ENCODE measurements around the gene PKP3. TPM values are rescaled to one million over a fixed set of nuclear protein-coding genes. Genes with fewer than 3 reads are reported as not detected.

PKP3 gene
- total and polyA plus RNA-seq, 3 experiments from 2014 or later = 1.1 TPM; not detected in 2

DNA sequence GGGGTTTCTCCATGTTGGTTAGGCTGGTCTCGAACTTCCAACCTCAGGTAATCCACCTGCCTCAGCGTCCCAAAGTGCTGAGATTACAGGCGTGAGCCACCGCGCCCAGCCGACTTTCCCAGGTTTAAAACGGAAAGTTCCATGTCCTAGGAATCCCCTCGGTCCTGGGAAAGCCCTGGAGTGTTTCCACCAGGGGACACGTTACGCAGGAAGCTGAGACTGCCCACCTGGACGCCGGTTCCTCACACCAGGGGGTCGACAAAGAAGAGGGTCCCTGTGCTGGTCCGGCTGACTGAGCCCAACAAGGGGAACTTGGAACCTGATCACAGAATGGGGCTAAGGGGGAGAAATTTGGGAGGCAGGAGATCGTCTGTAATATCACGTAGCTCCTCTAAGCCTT, 28.2 kb upstream of the PKP3 start:
- peaks cover 0 to 3% (median 0%) of the 10 kb centered on the region in 5 donors for H3K9me3 Mint-ChIP-seq
- Histone ChIP-seq H3K9me3 (ENCODE audit: low read length) (no peaks in the 10 kb centered on the region), H3K36me3 (ENCODE audit: insufficient read depth, low read length) (no peaks in the 10 kb centered on the region), H3K27me3 (ENCODE audit: insufficient read depth, low read length, poor library complexity, severe bottlenecking) (peaks cover 24% of the 10 kb centered on the region), H3K4me1 (ENCODE audit: insufficient read depth, low read length) (peaks cover 23% of the 10 kb centered on the region), H3K4me3 (ENCODE audit: low read length) (no peak overlapping the region), H3K27ac (ENCODE audit: low read depth, low read length) (no peak overlapping the region)
- no peaks in the 10 kb centered on the region for H3K36me3 Mint-ChIP-seq
- DNase-seq = peak in 1 of 5 donors; percentile 30
- no peak overlapping the region for H3K27ac Mint-ChIP-seq
- CTCF ChIA-PET = no interaction called here
- no peak overlapping the region for H3K4me3 Mint-ChIP-seq
- POLR2A ChIA-PET = interaction anchor here (0.9 kb wide), 1 partner anchor 39 kb away, joined by 4 read pairs; no protein-coding TSS in a partner anchor
- peaks cover 29 to 40% of the 10 kb centered on the region in 2 donors for H3K27me3 Mint-ChIP-seq
- H3K4me1 Mint-ChIP-seq = peaks cover 14 to 23% (median 22%) of the 10 kb centered on the region in 3 donors

DNA sequence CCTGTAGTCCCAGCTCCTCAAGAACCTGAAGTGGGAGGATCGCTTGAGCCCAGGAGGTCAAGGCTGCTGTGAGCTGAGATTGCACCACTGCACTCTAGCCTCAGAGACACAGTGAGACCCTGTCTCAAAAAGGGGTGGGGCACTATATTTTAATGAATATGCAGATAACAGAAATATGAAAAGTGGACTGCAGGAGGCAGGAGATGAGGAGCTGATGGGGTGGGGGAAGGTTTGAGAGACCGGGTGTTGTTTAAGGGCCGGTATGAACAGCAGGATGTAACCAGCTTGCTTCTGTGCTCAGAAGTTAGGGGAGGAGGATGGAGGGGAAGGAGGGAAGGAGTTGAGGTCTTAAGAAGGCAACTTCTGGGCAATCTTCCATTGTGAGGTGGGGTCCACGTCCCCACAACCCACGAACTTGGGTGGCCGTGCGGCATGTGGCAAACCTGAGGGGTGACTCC, 26.0 kb upstream of the PKP3 start:
- Mint-ChIP-seq H3K9me3 (no peaks in the 10 kb centered on the region), H3K27ac (peak overlapping the region in 2 of 8 donors; percentile 45 to 50), H3K4me3 (peak overlapping the region; percentile 15 to 85 (median 72)), H3K36me3 (no peaks in the 10 kb centered on the region), H3K27me3 (peaks cover 31 to 44% of the 10 kb centered on the region in 2 donors), H3K4me1 (peaks cover 14 to 23% (median 22%) of the 10 kb centered on the region in 3 donors)
- Histone ChIP-seq H3K4me3 (ENCODE audit: low read length) (no peak overlapping the region), H3K27me3 (ENCODE audit: insufficient read depth, low read length, poor library complexity, severe bottlenecking) (peaks cover 24% of the 10 kb centered on the region), H3K27ac (ENCODE audit: low read depth, low read length) (no peak overlapping the region), H3K36me3 (ENCODE audit: insufficient read depth, low read length) (no peaks in the 10 kb centered on the region), H3K9me3 (ENCODE audit: low read length) (no peaks in the 10 kb centered on the region), H3K4me1 (ENCODE audit: insufficient read depth, low read length) (peaks cover 23% of the 10 kb centered on the region)
- CTCF ChIA-PET = interaction anchor here (1.0 to 2.2 kb wide), 8 partner anchors 9 to 83 kb away, joined by 3 to 5 read pairs (median 3); no protein-coding TSS in a partner anchor
- DNase-seq = no peak
- POLR2A ChIA-PET = interaction anchor here (1.4 kb wide), 1 partner anchor 117 kb away, joined by 3 read pairs; no protein-coding TSS in a partner anchor

DNA sequence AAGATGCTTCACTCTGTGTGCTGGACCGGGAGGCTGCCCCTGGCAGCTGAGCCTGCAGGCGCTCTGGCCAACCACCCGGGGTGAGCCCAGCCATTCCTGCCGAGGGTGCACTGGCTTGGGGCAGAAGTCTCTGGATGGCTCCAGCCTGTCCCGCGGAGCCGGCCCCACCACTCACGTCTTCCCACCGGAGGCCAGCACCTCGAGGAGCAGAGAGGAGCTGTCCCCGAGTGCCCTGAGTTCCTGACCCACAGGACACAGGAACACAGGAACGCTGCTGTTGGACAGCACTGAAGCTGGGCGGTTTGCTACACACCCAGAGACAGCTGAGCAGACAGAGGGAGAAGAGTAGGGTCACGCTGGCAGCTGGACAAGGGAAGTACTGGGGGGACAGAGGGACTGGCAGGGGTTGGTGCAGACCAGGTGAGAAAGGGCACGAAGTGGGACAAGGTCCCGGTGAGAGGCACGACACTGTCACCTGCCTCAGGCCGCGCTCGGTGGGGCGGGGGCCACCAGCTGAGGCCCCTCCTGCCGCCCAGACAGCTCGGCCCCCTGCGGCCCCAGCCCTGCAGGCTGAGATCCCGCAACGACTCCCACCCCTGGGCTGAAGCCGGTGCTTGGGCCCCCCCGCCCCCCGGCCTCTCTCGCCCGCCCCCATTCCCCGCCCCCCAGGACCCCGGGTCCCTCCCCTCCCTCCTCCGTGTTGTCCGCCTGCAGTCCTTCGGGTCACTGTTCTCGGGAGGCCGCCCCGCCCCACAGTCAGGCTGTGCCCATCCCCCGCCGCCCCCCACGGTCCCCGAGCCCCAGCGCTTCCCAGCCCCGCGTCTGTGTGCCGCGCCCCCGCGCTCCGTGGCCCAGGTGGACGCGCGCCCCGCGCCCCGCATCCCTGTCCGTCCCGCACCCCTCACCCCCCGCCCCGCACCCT, 25.3 kb upstream of the PKP3 start:
- H3K4me3 Mint-ChIP-seq = peak overlapping the region; percentile 72 to 85 (median 78)
- CTCF ChIA-PET = interaction anchor here (1.0 to 2.2 kb wide), 7 partner anchors 13 to 82 kb away, joined by 3 to 5 read pairs (median 3); no protein-coding TSS in a partner anchor
- Histone ChIP-seq H3K4me3 (ENCODE audit: low read length) (no peak overlapping the region), H3K36me3 (ENCODE audit: insufficient read depth, low read length) (no peaks in the 10 kb centered on the region), H3K27me3 (ENCODE audit: insufficient read depth, low read length, poor library complexity, severe bottlenecking) (peaks cover 24% of the 10 kb centered on the region), H3K4me1 (ENCODE audit: insufficient read depth, low read length) (peaks cover 23% of the 10 kb centered on the region), H3K9me3 (ENCODE audit: low read length) (no peaks in the 10 kb centered on the region), H3K27ac (ENCODE audit: low read depth, low read length) (no peak overlapping the region)
- DNase-seq = no peak
- no peaks in the 10 kb centered on the region for H3K36me3 Mint-ChIP-seq
- POLR2A ChIA-PET = interaction anchor here (0.8 kb wide), 1 partner anchor 28 kb away, joined by 3 read pairs; no protein-coding TSS in a partner anchor
- H3K27me3 Mint-ChIP-seq = peaks cover 31 to 44% of the 10 kb centered on the region in 2 donors
- H3K9me3 Mint-ChIP-seq = no peaks in the 10 kb centered on the region
- H3K4me1 Mint-ChIP-seq = peaks cover 14 to 23% (median 22%) of the 10 kb centered on the region in 3 donors
- peak overlapping the region in 6 of 8 donors; percentile 45 to 71 (median 58) for H3K27ac Mint-ChIP-seq

DNA sequence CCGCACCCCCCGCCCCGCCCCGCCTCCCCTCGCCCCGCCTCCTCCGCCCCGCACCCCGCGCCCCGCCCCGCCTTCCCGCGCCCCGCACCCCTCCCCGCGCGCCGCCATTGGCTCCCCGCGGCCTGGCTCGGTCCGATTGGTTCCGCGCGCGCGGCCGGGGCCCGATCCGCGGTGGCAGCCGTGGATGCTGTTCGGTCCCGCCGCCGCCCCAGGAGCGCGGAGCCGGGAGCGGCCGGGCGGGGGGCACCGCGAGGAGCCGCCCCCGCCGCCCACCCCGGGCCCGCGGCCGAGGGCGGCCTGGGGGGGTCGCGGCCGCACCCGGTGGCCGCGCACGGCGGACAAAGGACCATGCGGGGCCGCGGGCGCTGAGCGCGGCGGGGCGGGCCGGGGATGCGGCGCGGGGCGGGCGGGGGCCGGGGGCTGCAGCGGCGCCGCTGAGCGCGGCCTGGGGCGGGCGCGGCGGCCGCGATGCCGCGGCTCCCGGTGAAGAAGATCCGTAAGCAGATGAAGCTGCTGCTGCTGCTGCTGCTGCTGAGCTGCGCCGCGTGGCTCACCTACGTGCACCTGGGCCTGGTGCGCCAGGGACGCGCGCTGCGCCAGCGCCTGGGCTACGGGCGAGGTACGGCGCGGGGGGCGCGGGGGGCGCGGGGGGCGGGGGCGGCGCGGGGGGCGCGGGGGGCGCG, 24.5 kb upstream of the PKP3 start, which contains the start of gene B4GALNT4:
Gene B4GALNT4 (plus strand): TSS at position 164 of the 683 bp plus-strand sequence. CDS start 305 bp downstream, at position 469.
- H3K36me3 ChIP-seq (ENCODE audit: insufficient read depth, low read length) = no peaks in the 10 kb centered on the region
- H3K4me1 ChIP-seq (ENCODE audit: insufficient read depth, low read length) = peaks cover 17% of the 10 kb centered on the region
- CTCF ChIA-PET = no interaction called here
- peaks cover 24% of the 10 kb centered on the region for H3K27me3 ChIP-seq (ENCODE audit: insufficient read depth, low read length, poor library complexity, severe bottlenecking)
- POLR2A ChIA-PET = interaction anchor here (0.8 kb wide), 1 partner anchor 27 kb away, joined by 3 read pairs; no protein-coding TSS in a partner anchor
- H3K9me3 ChIP-seq (ENCODE audit: low read length) = no peaks in the 10 kb centered on the region
- no peaks in the 10 kb centered on the region for H3K9me3 Mint-ChIP-seq
- H3K4me3 Mint-ChIP-seq = peak within 1 kb of the TSS; percentile 72 to 86 (median 78)
- H3K36me3 Mint-ChIP-seq = no peaks in the 10 kb centered on the region
- peak within 1 kb of the TSS in 6 of 8 donors; percentile 45 to 71 (median 58) for H3K27ac Mint-ChIP-seq
- no peak within 1 kb of the TSS for H3K4me3 ChIP-seq (ENCODE audit: low read length)
- H3K4me1 Mint-ChIP-seq = peaks cover 11 to 16% (median 15%) of the 10 kb centered on the region in 3 donors
- H3K27me3 Mint-ChIP-seq = peaks cover 31 to 44% of the 10 kb centered on the region in 2 donors
- DNase-seq = no peak
- no peak within 1 kb of the TSS for H3K27ac ChIP-seq (ENCODE audit: low read depth, low read length)

DNA sequence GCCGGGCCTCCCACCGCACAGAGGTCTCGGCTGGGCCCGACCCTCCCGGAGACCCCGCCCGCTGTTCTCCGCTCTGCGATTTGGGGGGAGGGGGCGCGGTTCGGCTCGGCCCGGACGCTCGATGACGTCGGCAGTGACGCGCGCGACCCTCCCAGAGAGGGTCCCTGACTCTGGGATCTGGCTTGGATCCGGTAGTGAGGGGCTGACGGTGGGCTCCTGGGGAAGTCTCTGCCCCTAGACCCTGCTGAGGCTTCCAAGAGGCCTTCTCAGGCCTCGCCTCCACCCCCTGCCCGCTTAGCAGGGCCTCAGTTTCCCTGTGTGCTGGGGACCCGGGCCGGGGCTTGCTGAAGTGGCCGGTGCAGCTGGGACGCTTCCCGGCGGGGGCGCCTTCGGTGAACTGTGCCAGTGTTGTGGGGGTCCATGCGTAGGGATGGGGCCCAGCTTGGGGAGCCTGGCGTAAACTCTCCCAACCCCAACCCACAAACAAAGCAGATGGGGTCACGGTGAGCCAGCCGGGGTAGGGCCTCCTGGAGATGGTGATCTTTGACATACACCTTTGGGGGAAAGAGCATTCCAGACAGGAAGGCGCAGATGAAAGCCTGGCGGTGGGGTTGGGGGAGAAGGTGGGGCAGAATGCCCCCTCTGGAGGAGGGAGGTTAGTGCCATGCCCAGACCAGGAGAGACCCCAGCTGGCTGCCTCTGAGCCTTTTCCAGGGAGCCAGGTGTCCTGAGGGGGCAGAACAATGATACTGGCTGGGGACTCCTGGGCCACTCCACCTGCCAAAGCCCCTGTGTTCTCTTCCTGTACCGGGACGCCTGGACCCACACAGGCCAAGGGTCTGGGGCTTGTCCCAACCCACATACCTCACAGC, 23.7 kb upstream of the PKP3 start:
- Histone ChIP-seq H3K9me3 (ENCODE audit: low read length) (no peaks in the 10 kb centered on the region), H3K27me3 (ENCODE audit: insufficient read depth, low read length, poor library complexity, severe bottlenecking) (peaks cover 24% of the 10 kb centered on the region), H3K27ac (ENCODE audit: low read depth, low read length) (no peak overlapping the region), H3K4me1 (ENCODE audit: insufficient read depth, low read length) (peaks cover 11% of the 10 kb centered on the region), H3K4me3 (ENCODE audit: low read length) (no peak overlapping the region), H3K36me3 (ENCODE audit: insufficient read depth, low read length) (no peaks in the 10 kb centered on the region)
- Mint-ChIP-seq H3K36me3 (no peaks in the 10 kb centered on the region), H3K27me3 (peaks cover 31 to 40% of the 10 kb centered on the region in 2 donors), H3K4me3 (peak overlapping the region in 6 of 7 donors; percentile 43 to 86 (median 58)), H3K4me1 (peaks cover 11 to 16% (median 14%) of the 10 kb centered on the region in 3 donors), H3K9me3 (no peaks in the 10 kb centered on the region), H3K27ac (peak overlapping the region in 1 of 8 donors; percentile 74)
- ChIA-PET CTCF (no interaction called here), POLR2A (no interaction called here)
- DNase-seq = no peak

DNA sequence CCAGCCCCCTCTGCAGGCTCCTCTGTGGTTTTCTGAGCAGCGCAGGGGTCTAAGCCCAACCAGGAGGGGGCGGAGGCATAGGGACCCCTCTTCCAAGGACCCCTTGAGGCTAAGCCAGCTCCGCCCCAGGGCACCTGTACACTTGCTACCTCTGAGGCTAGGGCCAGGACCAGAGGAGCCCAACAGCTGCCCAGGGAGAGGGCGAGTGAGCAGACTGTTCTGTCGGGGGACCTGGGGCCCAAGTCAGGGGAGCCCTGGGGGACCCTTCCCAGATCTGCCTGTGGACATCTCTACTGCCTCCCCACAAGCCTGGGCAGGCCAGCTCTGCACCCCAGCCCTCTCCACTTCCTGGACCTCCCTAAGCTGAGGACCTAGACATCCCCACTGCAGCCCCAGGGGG, 23.0 kb upstream of the PKP3 start:
- Mint-ChIP-seq H3K27ac (peak overlapping the region in 4 of 8 donors; percentile 19 to 63 (median 44)), H3K36me3 (no peaks in the 10 kb centered on the region), H3K9me3 (no peaks in the 10 kb centered on the region), H3K4me1 (peaks cover 11 to 16% (median 14%) of the 10 kb centered on the region in 3 donors), H3K4me3 (peak overlapping the region in 4 of 7 donors; percentile 38 to 88 (median 44)), H3K27me3 (peaks cover 31 to 36% of the 10 kb centered on the region in 2 donors)
- no peak for DNase-seq
- Histone ChIP-seq H3K4me3 (ENCODE audit: low read length) (no peak overlapping the region), H3K4me1 (ENCODE audit: insufficient read depth, low read length) (peaks cover 11% of the 10 kb centered on the region), H3K27me3 (ENCODE audit: insufficient read depth, low read length, poor library complexity, severe bottlenecking) (peaks cover 22% of the 10 kb centered on the region), H3K27ac (ENCODE audit: low read depth, low read length) (no peak overlapping the region), H3K36me3 (ENCODE audit: insufficient read depth, low read length) (no peaks in the 10 kb centered on the region), H3K9me3 (ENCODE audit: low read length) (no peaks in the 10 kb centered on the region)
- ChIA-PET CTCF (no interaction called here), POLR2A (no interaction called here)
